AG09319 (cell line): Measurements from ENCODE around the gene OBI1.

Experiments
- DNase-seq: peaks from one replicate; pipeline ENCODE4 v3.0.0-alpha.2; 2010; ENCODE audit warnings: low read depth; ENCODE audit errors: extremely low read depth
- CTCF ChIP-seq: IDR thresholded peaks from 2 replicates; pipeline ENCODE4 v1.5.1; 2011; ENCODE audit warnings: low read depth, mild to moderate bottlenecking, inconsistent platforms, low read length, moderate library complexity

Gene OBI1

GRCh38 chr13:78680115-78680561 lies 21.2 kb upstream of the OBI1 start:
- TF ChIP-seq CTCF, result no peak
- DNase-seq, result no peak

GRCh38 chr13:78679329-78679728 lies 20.4 kb upstream of the OBI1 start:
- no peak for DNase-seq
- no peak for TF ChIP-seq CTCF

GRCh38 chr13:78675112-78675511 lies 16.2 kb upstream of the OBI1 start:
- no peak for DNase-seq

GRCh38 chr13:78674638-78675037 lies 15.7 kb upstream of the OBI1 start:
- no peak for TF ChIP-seq CTCF
- no peak for DNase-seq

More at GRCh38 chr13:78675112-78675511, 16.2 kb upstream of the OBI1 start:
- TF ChIP-seq CTCF, result no peak

DNA sequence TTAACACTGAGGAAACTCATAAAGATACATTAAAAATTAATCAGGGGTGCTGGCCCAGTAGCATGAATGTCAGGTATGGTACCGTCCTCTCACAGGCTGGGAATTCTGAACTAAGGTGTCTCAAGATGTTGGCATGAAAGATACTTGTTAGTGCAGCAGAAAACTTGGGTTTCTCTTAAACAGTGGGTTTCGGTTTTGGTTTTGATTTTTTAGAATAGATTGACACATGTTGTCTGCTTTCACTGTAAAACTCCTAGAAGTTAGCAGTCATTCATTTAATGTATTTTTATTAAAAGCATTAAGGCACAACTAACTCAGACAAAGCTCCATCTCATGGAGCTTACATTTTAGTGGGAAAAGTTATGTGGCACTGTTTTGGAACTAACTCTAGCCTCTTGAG lies 3.5 kb upstream of the OBI1 start:
- no peak for TF ChIP-seq CTCF
- DNase-seq, result no peak

GRCh38 chr13:78660495-78660857 lies 1.5 kb upstream of the OBI1 start:
- TF ChIP-seq CTCF, result no peak
- no peak for DNase-seq

GRCh38 chr13:78659732-78660494 lies 958 bp upstream of the OBI1 start:
- no peak for TF ChIP-seq CTCF
- no peak for DNase-seq
